Measurements from ENCODE around the gene ELAPOR1.

DNA sequence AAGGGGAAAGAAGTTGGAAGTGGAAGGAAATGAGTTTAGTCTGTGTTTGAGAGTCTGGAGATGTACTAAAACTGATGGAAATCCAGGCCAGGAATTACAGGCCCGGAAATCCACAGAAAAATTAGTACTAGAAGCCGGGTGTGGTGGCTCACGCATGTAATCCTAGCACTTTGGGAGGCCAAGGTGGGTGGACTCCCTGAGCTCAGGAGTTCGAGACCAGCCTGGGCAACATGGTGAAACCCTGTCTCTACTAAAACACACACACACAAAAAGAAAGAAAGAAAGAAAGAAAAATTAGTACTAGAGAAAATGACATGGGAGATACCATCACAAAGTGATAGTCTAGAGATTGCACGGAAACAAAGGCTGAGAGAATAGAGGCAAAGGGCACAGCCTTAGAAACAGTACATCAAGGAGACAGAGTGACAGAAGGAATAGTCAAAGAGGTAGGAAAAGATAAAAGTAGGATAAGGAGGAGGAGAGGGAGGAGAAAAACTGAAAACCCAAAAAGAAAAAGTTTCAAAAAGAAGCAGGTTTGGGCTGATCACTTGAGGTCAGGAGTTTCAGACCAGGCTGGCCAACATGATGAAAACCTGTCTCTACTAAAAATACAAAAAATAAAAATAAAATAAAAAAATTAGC, 33.4 kb upstream of the ELAPOR1 start:
- no peak for TF ChIP-seq CTCF (IDR thresholded peaks at IDR 0.05)
- TF ChIP-seq POLR2AphosphoS5 (IDR thresholded peaks at IDR 0.05) = no peak

Data from breast epithelium (tissue), 3 donors.